RWPE2 (cell line): ENCODE results near the gene CNBP.

Experiments
- ATAC-seq: fragments of 200-7000 bp; cut with Tn5 transposase; 3 replicates; pipeline ENCODE4 v1.9.1; 2021; ENCODE audit warnings: low read depth
- DNase-seq: peaks from one replicate; pipeline ENCODE4 v3.0.0-alpha.2; 2020; ENCODE audit warnings: low spot score
- H3K27ac ChIP-seq: fragments of 450-650 bp; 2 replicates; pipeline ENCODE4 v1.5.1; 2017; ENCODE audit warnings: mild to moderate bottlenecking; ENCODE audit not compliant: poor library complexity, severe bottlenecking
- H3K27me3 ChIP-seq: fragments of 250-450 bp; sonication (Bioruptor Pico); 2 replicates; pipeline ENCODE4 v1.5.1; 2021; ENCODE audit warnings: mild to moderate bottlenecking, moderate library complexity; ENCODE audit not compliant: insufficient read depth, poor library complexity, severe bottlenecking
- H3K36me3 ChIP-seq: fragments of 250-450 bp; sonication (Bioruptor Pico); 2 replicates; pipeline ENCODE4 v1.5.1; 2020; ENCODE audit warnings: low read depth, mild to moderate bottlenecking, moderate library complexity
- H3K4me1 ChIP-seq: fragments of 250-450 bp; sonication (Bioruptor Pico); 2 replicates; pipeline ENCODE4 v1.5.1; 2021; ENCODE audit warnings: mild to moderate bottlenecking, moderate library complexity; ENCODE audit not compliant: insufficient read depth, poor library complexity, severe bottlenecking
- H3K4me3 ChIP-seq: fragments of 250-450 bp; sonication (Bioruptor Pico); 2 replicates; pipeline ENCODE4 v1.5.1; 2021; ENCODE audit warnings: mild to moderate bottlenecking, moderate library complexity; ENCODE audit not compliant: severe bottlenecking
- H3K9me3 ChIP-seq: fragments of 250-450 bp; sonication (Bioruptor Pico); 2 replicates; pipeline ENCODE4 v1.5.1; 2021; ENCODE audit warnings: mild to moderate bottlenecking, moderate library complexity; ENCODE audit not compliant: severe bottlenecking
- TF ChIP-seq, protein P1 (sequence below): fragments of 450-650 bp; IDR thresholded peaks from one replicate; pipeline ENCODE4 v1.5.1; 2017; ENCODE audit warnings: mild to moderate bottlenecking, moderate library complexity; ENCODE audit not compliant: poor library complexity, severe bottlenecking

The CNBP gene

DNA sequence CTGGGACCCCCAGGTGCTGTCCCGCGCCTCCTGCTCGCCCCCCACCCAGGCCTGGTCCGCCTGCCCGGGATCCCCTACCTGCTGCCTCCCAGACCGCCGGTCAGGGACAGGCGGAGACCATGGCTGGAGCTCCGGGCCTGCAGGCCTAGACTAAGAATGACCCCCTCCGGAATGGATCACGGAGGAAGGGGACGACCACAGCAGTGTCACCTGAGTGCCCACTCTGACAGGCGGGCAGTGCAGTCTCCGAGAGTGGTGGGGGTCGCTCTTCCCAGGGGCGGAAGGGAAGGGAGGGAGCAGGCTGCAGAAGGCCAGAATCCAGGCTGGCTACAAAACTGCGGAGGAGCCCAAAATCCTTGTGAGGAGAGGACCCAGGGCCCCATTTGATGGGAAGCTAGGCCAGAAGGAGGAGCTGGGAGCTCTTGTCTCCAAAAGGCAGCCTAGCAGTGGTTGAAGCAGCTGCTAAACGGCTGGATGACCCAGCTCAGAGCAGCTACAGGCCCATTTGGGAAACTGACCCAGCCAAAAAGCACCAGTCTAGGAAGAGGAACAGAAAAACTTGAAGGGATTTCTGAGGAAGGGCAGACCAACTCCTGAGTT is 61.2 kb downstream of the CNBP start:
- peaks cover 12% of the 10 kb centered on the region for H3K36me3 ChIP-seq
- H3K4me3 ChIP-seq: no peak overlapping the region
- TF ChIP-seq, protein P1, sequence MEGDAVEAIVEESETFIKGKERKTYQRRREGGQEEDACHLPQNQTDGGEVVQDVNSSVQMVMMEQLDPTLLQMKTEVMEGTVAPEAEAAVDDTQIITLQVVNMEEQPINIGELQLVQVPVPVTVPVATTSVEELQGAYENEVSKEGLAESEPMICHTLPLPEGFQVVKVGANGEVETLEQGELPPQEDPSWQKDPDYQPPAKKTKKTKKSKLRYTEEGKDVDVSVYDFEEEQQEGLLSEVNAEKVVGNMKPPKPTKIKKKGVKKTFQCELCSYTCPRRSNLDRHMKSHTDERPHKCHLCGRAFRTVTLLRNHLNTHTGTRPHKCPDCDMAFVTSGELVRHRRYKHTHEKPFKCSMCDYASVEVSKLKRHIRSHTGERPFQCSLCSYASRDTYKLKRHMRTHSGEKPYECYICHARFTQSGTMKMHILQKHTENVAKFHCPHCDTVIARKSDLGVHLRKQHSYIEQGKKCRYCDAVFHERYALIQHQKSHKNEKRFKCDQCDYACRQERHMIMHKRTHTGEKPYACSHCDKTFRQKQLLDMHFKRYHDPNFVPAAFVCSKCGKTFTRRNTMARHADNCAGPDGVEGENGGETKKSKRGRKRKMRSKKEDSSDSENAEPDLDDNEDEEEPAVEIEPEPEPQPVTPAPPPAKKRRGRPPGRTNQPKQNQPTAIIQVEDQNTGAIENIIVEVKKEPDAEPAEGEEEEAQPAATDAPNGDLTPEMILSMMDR: no peak
- no peaks in the 10 kb centered on the region for H3K4me1 ChIP-seq
- no peaks in the 10 kb centered on the region for H3K27me3 ChIP-seq
- DNase-seq (no peak), ATAC-seq (no peak)
- H3K27ac ChIP-seq: peak overlapping the region; percentile 73
- no peaks in the 10 kb centered on the region for H3K9me3 ChIP-seq

DNA sequence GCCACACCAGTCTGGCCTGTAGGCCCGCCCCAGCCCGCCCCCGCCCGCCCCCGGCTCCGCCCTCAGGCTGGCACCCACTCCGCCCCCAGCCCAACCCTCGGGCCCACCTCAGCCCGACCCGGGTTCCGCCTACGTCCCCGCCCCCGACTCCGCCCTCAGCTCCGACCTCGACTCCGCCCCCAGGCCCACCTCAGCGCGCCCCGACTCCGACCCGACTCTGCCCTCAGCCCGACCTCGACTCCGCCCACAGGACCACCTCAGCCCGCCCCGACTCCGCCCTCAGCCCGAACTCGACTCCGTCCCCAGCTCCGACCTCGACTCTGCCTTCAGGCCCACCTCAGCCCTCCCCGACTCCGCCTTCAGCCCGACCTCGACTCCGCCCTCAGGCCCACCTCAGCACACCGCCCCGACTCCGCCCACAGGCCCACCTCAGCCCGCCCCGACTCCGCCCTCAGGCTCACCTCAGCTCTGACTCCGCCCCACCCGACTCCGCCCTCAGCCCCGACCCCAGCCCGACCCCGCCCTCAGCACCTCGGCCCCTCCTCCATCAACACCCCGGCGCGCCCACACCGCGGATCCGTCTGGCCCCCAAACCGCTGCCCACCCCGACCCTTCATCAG is 61.8 kb downstream of the CNBP start, which contains the start of gene RAB43:
TSS of gene RAB43 (minus strand) at position 13 of the 620 bp plus-strand sequence. CDS start 315 bp downstream, outside the sequence.
- Histone ChIP-seq H3K27ac (peak within 1 kb of the TSS; percentile 73), H3K4me3 (peak within 1 kb of the TSS; percentile 75), H3K9me3 (no peaks in the 10 kb centered on the region), H3K36me3 (peaks cover 18% of the 10 kb centered on the region), H3K4me1 (no peaks in the 10 kb centered on the region), H3K27me3 (no peaks in the 10 kb centered on the region)
- DNase-seq (peak; percentile 88), ATAC-seq (peak; percentile 67)
- TF ChIP-seq, protein P1: no peak

DNA sequence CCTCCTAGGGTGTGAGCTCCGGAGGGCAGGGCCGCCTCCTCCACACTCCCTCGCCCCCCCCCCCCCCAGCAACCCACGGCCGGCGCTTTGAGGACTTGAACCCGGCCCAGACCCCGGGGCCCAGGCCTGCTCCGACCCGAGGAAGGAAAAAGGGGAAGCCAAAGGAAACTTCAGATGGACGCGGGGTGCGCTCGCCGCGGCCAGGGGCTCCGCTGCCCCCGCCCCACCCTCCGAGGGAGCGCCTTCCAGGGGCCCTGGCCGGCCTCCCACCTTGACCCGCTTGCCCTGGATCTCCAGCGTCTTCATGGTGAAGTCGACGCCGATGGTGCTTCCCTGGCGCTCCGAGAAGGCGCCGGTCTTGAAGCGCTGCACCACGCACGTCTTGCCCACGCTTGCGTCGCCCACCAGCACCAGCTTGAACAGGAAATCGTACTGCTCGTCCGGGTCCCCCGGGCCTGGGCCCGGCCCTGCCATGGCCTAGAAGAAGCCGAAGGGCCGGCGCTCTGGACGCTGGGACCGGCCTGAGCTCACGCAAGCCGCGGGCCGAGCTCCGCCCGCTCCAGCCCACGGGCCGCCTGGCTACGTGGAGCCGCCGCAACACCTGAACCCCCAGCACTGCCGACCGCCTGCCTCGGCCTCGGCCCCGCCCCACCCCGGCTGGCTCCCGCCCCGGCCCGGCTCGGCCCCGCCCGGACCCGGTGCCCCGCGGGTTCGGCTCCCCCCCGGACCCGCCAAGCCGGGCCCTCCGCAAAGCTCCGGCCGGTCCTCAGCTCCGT is 62.5 kb downstream of the CNBP start:
- H3K4me3 ChIP-seq: peak overlapping the region; percentile 75
- H3K27ac ChIP-seq: peak overlapping the region; percentile 73
- H3K36me3 ChIP-seq: peaks cover 19% of the 10 kb centered on the region
- TF ChIP-seq, protein P1: no peak
- no peak for DNase-seq
- ATAC-seq: no peak; the same call in 1 of the 3 replicates
- no peaks in the 10 kb centered on the region for H3K9me3 ChIP-seq
- peaks cover 4% of the 10 kb centered on the region for H3K4me1 ChIP-seq
- H3K27me3 ChIP-seq: no peaks in the 10 kb centered on the region

DNA sequence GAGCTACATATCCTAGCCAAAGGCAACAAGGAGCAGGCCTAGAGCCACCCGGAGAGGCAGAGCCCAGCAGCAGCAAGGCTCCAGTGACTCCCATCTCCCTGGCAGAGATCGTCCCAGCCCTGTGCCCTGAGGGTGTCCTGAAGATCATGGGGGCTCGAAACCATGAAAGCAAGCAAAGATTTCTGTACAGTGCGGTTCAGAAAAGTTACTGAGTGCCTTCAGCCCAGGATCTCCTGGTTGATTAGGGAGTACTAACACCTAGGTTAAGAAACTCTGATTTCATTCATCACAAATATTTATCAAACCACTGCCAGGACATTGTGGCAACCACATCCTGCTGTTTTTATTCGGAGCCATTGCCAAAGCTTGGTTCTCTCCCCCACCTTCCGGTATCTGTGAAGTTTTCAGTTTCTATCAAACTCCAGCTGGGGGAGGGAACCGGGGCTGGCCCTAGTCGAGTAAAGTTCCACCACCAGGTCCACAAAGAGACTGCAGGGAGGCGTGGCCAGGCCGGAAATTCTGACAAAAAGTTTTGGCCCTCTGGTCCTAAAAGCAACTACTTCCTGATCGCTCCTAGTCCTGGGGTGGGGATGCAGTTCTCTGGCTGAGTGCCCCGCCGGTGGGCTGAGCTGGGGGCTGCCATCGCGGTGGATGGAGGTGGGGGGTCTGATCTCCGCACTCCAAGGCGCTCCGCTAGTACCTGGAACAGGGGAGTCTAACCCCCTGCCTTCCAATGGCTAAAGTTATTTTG is 63.3 kb downstream of the CNBP start:
- Histone ChIP-seq H3K4me3 (peak overlapping the region; percentile 75), H3K9me3 (no peaks in the 10 kb centered on the region), H3K27me3 (no peaks in the 10 kb centered on the region), H3K27ac (peak overlapping the region; percentile 73), H3K4me1 (peaks cover 9% of the 10 kb centered on the region), H3K36me3 (peaks cover 27% of the 10 kb centered on the region)
- ATAC-seq (peak; percentile 67), DNase-seq (peak; percentile 87)
- TF ChIP-seq, protein P1: peak; percentile 11
